HCT116 (cell line): ENCODE data around the gene SCN2B.

ENCODE experiments used
- ATF3 ChIP-seq: IDR thresholded peaks from 2 replicates; pipeline ENCODE4 v1.6.1; 2012
- EGR1 ChIP-seq: IDR thresholded peaks from 2 replicates; pipeline ENCODE4 v1.6.1; 2012; ENCODE audit warnings: low read depth
- EZH2 ChIP-seq: fragments of 200-600 bp; sonication (generic); IDR thresholded peaks from 2 replicates; pipeline ENCODE4 v1.6.1; 2017; ENCODE audit warnings: antibody characterized with exemption, mixed run types
- JUND ChIP-seq: IDR thresholded peaks from 2 replicates; pipeline ENCODE4 v1.6.1; 2012
- POLR2A ChIP-seq: IDR thresholded peaks from 2 replicates; pipeline ENCODE4 v1.7.0; 2011; ENCODE audit warnings: borderline replicate concordance; ENCODE audit not compliant: insufficient read depth, insufficient read length; ENCODE audit errors: extremely low read depth
- POLR2AphosphoS5 ChIP-seq: IDR thresholded peaks from 2 replicates; pipeline ENCODE4 v1.6.1; 2011; ENCODE audit warnings: mild to moderate bottlenecking, low read depth, low read length, moderate library complexity
- SIN3A ChIP-seq: IDR thresholded peaks from 2 replicates; pipeline ENCODE4 v1.6.1; 2012; ENCODE audit warnings: low read depth
- TF ChIP-seq, protein P1 (sequence below), 3 experiments: fragments of 200-600 bp in 1 of 3; sonication (generic) in 1 of 3; IDR thresholded peaks in 2 of 3; conservative IDR thresholded peaks in 1 of 3; 2 replicates each; pipeline ENCODE4 v1.5.1; 2012 to 2017; ENCODE audit warnings: low read depth in 2 of 3, low read length in 2 of 3, antibody characterized with exemption in 1 of 3, borderline replicate concordance in 1 of 3, control low read depth in 1 of 3, mild to moderate bottlenecking in 1 of 3, mixed read lengths in 1 of 3, mixed run types in 1 of 3, moderate library complexity in 1 of 3; ENCODE audit not compliant: insufficient read depth in 1 of 3

GRCh38 chr11:118210323-118210722 lies 33.9 kb upstream of the SCN2B start:
- TF ChIP-seq, protein P1, sequence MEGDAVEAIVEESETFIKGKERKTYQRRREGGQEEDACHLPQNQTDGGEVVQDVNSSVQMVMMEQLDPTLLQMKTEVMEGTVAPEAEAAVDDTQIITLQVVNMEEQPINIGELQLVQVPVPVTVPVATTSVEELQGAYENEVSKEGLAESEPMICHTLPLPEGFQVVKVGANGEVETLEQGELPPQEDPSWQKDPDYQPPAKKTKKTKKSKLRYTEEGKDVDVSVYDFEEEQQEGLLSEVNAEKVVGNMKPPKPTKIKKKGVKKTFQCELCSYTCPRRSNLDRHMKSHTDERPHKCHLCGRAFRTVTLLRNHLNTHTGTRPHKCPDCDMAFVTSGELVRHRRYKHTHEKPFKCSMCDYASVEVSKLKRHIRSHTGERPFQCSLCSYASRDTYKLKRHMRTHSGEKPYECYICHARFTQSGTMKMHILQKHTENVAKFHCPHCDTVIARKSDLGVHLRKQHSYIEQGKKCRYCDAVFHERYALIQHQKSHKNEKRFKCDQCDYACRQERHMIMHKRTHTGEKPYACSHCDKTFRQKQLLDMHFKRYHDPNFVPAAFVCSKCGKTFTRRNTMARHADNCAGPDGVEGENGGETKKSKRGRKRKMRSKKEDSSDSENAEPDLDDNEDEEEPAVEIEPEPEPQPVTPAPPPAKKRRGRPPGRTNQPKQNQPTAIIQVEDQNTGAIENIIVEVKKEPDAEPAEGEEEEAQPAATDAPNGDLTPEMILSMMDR (IDR thresholded peaks at IDR 0.05 in 2 of 3, conservative IDR thresholded peaks at IDR 0.05 in 1 of 3; ENCODE audit: borderline replicate concordance in 1 of 3, insufficient read depth in 1 of 3, low read depth in 2 of 3, low read length in 2 of 3), result no peak
- TF ChIP-seq JUND (no peak), POLR2A (no peak), EZH2 (no peak), SIN3A (no peak), ATF3 (no peak), EGR1 (no peak), POLR2AphosphoS5 (no peak)
